Embryonic facial prominence (tissue), 1 donor: ENCODE results near the gene PTX3.

ENCODE experiments used
- DNase-seq: peaks from one replicate; pipeline ENCODE4 v3.0.0-alpha.2; 2016; ENCODE audit errors: extremely low spot score

PTX3 gene

DNA sequence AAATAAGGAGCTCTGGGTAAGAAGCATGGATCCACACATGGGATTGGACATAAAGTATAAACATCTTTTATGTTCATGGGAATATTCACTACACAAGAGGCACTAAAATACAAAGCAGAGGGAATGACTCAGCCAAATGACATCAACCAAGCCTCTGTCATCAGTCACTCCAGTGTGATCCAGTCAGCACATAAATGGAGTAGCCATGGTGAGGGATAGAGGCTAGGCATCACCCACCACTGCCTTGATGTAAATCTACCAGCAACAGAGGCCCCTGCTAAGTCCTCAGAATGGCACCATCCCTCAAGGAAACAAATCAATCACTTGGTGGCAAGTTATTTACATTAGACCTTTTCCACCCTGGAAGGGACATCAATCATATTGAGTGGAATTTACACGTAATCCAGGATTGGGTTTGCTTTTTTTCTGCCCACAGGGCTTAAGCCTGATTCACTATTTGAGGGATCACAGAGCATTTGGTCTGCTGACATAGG lies 39.3 kb downstream of the PTX3 start:
- no peak for DNase-seq

DNA sequence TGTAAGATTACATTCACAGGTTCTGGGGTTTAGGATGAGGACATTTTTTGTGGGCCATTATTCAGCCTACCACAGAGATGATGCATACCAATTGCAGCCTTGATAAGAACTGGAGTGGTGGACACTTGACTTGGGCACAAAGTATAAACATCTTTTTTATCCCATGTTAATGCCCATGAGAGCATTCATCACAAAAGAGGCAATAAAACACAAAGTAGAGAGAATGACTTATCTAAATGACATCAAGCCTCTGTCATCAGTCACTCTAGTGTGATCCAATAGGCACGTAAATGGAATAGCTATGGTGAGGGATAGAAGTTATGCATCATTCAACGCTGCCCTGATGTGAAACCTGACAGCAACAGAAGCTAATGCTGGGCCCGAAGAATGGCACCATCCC lies 40.8 kb downstream of the PTX3 start:
- no peak for DNase-seq

- no peak for DNase-seq
These were observed 43.0 kb downstream of the PTX3 start for GRCh38 chr3:157479464-157480243.

- DNase-seq, result no peak
These were observed 50.7 kb downstream of the PTX3 start for GRCh38 chr3:157487339-157487738.

DNA sequence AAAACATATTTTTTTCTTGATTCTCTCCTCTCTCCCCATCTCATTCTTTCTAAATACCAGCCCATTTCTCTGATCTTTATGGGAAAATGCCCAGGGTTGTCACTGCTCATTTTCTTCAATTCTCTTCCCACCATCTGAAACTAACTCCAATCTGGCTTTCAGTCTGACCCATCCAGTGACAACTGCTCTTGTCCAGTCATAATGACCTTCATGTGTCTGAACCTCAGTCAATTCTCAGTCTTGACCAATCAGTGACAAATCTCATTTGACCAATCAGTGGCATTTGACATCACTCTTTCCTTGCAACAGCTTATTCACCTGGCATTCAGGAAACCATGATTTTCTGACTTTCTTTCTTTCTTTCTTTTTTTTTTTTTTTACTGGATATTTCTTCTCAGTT lies 51.5 kb downstream of the PTX3 start:
- DNase-seq, result no peak

GRCh38 chr3:157491136-157491535 lies 54.5 kb downstream of the PTX3 start:
- no peak for DNase-seq
